ENCODE data around the gene DSE.
"Not testable (repeated sequence)": the region's sequence is repeated elsewhere in the genome, so short reads cannot be mapped to it uniquely, and the experiment has no call there.

The DSE gene

DNA sequence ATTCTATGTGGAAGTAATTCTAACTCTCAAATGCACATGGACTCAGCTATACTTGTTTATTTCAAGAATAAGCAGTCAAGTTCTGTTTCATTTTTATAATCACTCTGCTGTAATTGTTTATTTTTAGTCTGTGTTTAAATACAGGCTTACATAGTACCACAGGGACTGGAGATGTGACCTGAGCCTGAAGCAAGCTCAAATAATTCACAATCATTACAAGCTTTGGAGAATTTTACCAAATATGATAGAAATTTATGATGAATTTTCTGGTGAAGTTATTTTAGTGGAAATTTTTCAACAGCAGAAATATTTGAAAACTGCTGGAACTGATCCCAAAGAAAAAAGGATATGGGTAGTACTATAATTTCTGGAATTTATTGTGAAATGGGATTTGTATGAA, 41.6 kb upstream of the DSE start:
- TF ChIP-seq, protein P1, sequence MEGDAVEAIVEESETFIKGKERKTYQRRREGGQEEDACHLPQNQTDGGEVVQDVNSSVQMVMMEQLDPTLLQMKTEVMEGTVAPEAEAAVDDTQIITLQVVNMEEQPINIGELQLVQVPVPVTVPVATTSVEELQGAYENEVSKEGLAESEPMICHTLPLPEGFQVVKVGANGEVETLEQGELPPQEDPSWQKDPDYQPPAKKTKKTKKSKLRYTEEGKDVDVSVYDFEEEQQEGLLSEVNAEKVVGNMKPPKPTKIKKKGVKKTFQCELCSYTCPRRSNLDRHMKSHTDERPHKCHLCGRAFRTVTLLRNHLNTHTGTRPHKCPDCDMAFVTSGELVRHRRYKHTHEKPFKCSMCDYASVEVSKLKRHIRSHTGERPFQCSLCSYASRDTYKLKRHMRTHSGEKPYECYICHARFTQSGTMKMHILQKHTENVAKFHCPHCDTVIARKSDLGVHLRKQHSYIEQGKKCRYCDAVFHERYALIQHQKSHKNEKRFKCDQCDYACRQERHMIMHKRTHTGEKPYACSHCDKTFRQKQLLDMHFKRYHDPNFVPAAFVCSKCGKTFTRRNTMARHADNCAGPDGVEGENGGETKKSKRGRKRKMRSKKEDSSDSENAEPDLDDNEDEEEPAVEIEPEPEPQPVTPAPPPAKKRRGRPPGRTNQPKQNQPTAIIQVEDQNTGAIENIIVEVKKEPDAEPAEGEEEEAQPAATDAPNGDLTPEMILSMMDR (conservative IDR thresholded peaks at IDR 0.05) = no peak
- no peak for TF ChIP-seq ZFX (IDR thresholded peaks at IDR 0.05)
- no peak overlapping the region for H3K27ac ChIP-seq

GRCh38 chr6:116330511-116330910, 40.2 kb upstream of the DSE start:
- TF ChIP-seq, protein P1 (conservative IDR thresholded peaks at IDR 0.05) = no peak
- no peak for TF ChIP-seq ZFX (IDR thresholded peaks at IDR 0.05)
- no peak overlapping the region for H3K27ac ChIP-seq

- TF ChIP-seq, protein P1 (conservative IDR thresholded peaks at IDR 0.05) = no peak
- no peak for TF ChIP-seq ZFX (IDR thresholded peaks at IDR 0.05)
- H3K27ac ChIP-seq = no peak overlapping the region
Observed at GRCh38 chr6:116332096-116332495, 38.7 kb upstream of the DSE start.

GRCh38 chr6:116334638-116335409, 35.9 kb upstream of the DSE start:
- not testable (repeated sequence) for H3K27ac ChIP-seq

DNA sequence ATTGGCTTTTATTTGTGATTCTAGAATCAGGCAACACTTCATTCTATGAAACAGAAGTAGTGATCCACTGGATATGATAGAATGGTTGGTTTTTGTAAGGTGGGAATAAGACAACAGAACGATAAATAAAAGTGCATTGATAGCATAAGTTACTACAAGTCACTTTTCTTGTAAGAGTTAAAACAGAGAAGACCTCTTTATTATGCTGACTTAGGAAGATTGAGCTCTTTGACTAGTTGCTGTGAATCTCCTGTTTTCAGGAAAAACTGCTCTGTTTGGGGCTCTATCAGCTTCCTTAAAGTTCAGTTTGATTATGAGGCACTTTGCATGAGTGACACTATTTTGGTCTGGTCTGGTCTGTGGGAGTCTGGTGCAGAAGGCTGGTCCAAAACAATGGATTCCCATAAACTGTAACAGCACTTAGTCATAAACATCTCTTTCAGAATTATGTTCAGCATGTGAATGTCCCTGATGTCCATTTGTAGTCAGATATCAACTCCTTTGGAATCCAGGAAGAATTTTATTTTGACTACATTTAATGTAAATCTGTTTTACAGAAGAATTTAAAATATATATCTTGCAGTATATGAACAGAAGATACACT, 35.0 kb upstream of the DSE start:
- H3K27ac ChIP-seq = no peak overlapping the region
- TF ChIP-seq, protein P1 (conservative IDR thresholded peaks at IDR 0.05) = no peak
- TF ChIP-seq ZFX (IDR thresholded peaks at IDR 0.05) = no peak

GRCh38 chr6:116338943-116339342, 31.8 kb upstream of the DSE start:
- TF ChIP-seq, protein P1 (conservative IDR thresholded peaks at IDR 0.05) = no peak
- no peak for TF ChIP-seq ZFX (IDR thresholded peaks at IDR 0.05)
- H3K27ac ChIP-seq = no peak overlapping the region

DNA sequence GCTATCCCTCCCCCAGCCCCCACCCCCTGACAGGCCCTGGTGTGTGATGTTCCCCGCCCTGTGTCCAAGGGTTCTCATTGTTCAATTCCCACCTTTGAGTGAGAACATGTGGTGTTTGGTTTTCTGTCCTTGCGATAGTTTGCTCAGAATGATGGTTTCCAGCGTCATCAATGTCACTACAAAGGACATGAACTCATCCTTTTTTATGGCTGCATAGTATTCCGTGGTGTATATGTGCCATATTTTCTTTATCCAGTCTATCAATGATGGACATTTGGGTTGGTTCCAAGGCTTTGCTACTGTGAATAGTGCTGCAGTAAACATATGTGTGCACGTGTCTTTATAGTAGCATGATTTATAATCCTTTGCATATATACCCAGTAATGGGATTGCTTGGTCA, 30.1 kb upstream of the DSE start:
- H3K27ac ChIP-seq = not testable (repeated sequence)

GRCh38 chr6:116349216-116349615, 21.5 kb upstream of the DSE start:
- no peak for TF ChIP-seq ZFX (IDR thresholded peaks at IDR 0.05)
- TF ChIP-seq, protein P1 (conservative IDR thresholded peaks at IDR 0.05) = no peak

More at GRCh38 chr6:116349216-116349615, 21.5 kb upstream of the DSE start:
- no peak overlapping the region for H3K27ac ChIP-seq

Data from C4-2B (cell line).